AG04449 (cell line): ENCODE data around the gene MLKL.

Experiments
- CTCF ChIA-PET: fragments of 350-600 bp; formaldehyde crosslinking; extraction: SDS; loops from one replicate; lab custom pipeline; 2021; ENCODE audit warnings: antibody characterized with exemption; lab: Yijun Ruan, JAX
- POLR2A ChIA-PET: fragments of 400-600, 350-600 bp; formaldehyde crosslinking; extraction: SDS; loops from one replicate; lab custom pipeline; 2020; ENCODE audit warnings: antibody characterized with exemption, inconsistent platforms; lab: Yijun Ruan, JAX
- DNase-seq: peaks from one replicate; pipeline ENCODE4 v3.0.0-alpha.2; 2010; ENCODE audit warnings: low read depth, low spot score
- H3K4me3 ChIP-seq: 2 replicates; pipeline ENCODE4 v1.5.1; 2011; ENCODE audit warnings: low read depth, mild to moderate bottlenecking, control low read depth, low read length
- CTCF ChIP-seq: IDR thresholded peaks from one replicate; pipeline ENCODE4 v1.5.1; 2011; ENCODE audit warnings: mild to moderate bottlenecking, moderate library complexity, low read length, control low read depth, inconsistent platforms; ENCODE audit not compliant: insufficient read depth; ENCODE audit errors: missing control alignments

MLKL gene

GRCh38 chr16:74721716-74722115, 21.1 kb upstream of the MLKL start:
- ChIA-PET POLR2A (no interaction called here), CTCF (interaction anchor here (1.1 to 1.7 kb wide), 2 partner anchors 13 to 143 kb away, joined by 3 to 4 read pairs; no protein-coding TSS in a partner anchor)

GRCh38 chr16:74720579-74720978, 19.9 kb upstream of the MLKL start:
- no peak for DNase-seq
- ChIA-PET POLR2A (no interaction called here), CTCF (interaction anchor here (0.7 to 1.7 kb wide), 5 partner anchors 10 to 142 kb away, joined by 3 to 4 read pairs (median 4); no protein-coding TSS in a partner anchor)
- no peak overlapping the region for H3K4me3 ChIP-seq
- no peak for TF ChIP-seq CTCF

More at GRCh38 chr16:74721716-74722115, 21.1 kb upstream of the MLKL start:
- no peak for DNase-seq
- no peak for TF ChIP-seq CTCF
- H3K4me3 ChIP-seq, result no peak overlapping the region

- DNase-seq, result no peak
- POLR2A ChIA-PET, result no interaction called here
- no peak for TF ChIP-seq CTCF
- CTCF ChIA-PET, result interaction anchor here (0.6 to 1.0 kb wide), 2 partner anchors 9 to 144 kb away, joined by 3 to 4 read pairs; no protein-coding TSS in a partner anchor
- H3K4me3 ChIP-seq, result no peak overlapping the region
Measured at GRCh38 chr16:74718741-74719610, 18.3 kb upstream of the MLKL start.

- CTCF ChIA-PET, result no interaction called here
- no peak for DNase-seq
- H3K4me3 ChIP-seq, result no peak overlapping the region
- POLR2A ChIA-PET, result no interaction called here
- no peak for TF ChIP-seq CTCF
Measured at GRCh38 chr16:74718140-74718539, 17.5 kb upstream of the MLKL start.

- no peak for DNase-seq
- no peak overlapping the region for H3K4me3 ChIP-seq
- CTCF ChIA-PET, result interaction anchor here (0.6 to 14.6 kb wide), 4 partner anchors 9 to 144 kb away, joined by 3 to 326 read pairs (median 48); no protein-coding TSS in a partner anchor
- no peak for TF ChIP-seq CTCF
- POLR2A ChIA-PET, result no interaction called here
Measured at GRCh38 chr16:74717367-74717766, 16.7 kb upstream of the MLKL start.

GRCh38 chr16:74716355-74716754, 15.7 kb upstream of the MLKL start:
- DNase-seq, result no peak
- H3K4me3 ChIP-seq, result no peak overlapping the region
- ChIA-PET POLR2A (no interaction called here), CTCF (interaction anchor here (1.5 to 14.6 kb wide), 3 partner anchors 10 to 145 kb away, joined by 4 to 326 read pairs (median 93); no protein-coding TSS in a partner anchor)
- no peak for TF ChIP-seq CTCF
